ENCODE measurements around the gene SCYGR7.

The SCYGR7 gene

GRCh38 chr2:227759411-227760118 lies 31.4 kb downstream of the SCYGR7 start:
- DNase-seq = no peak

- DNase-seq = no peak
These were observed 33.8 kb downstream of the SCYGR7 start for GRCh38 chr2:227761740-227762476.

- DNase-seq = no peak
These were observed 37.7 kb downstream of the SCYGR7 start for GRCh38 chr2:227765788-227766372.

GRCh38 chr2:227766373-227766883 lies 38.3 kb downstream of the SCYGR7 start:
- peak; percentile 60 for DNase-seq

GRCh38 chr2:227767830-227768229 lies 39.7 kb downstream of the SCYGR7 start:
- DNase-seq = no peak

- no peak for DNase-seq
These were observed 44.1 kb downstream of the SCYGR7 start for GRCh38 chr2:227772197-227772661.

GRCh38 chr2:227772932-227773331 lies 44.8 kb downstream of the SCYGR7 start:
- no peak for DNase-seq

GRCh38 chr2:227774011-227774624 lies 46.0 kb downstream of the SCYGR7 start:
- no peak for DNase-seq

- DNase-seq = no peak
These were observed 47.0 kb downstream of the SCYGR7 start for GRCh38 chr2:227774895-227775842.
